ENCODE measurements around the gene DCXR.

Gene DCXR

GRCh38 chr17:82028246-82028645 lies 9.3 kb downstream of the DCXR start:
- DNase-seq (ENCODE audit: low read depth, low spot score) = no peak
- H3K27ac ChIP-seq = no peak overlapping the region

- H3K27ac ChIP-seq = no peak overlapping the region
- no peak for DNase-seq (ENCODE audit: low read depth, low spot score)
Measured at GRCh38 chr17:82025401-82026107, 11.9 kb downstream of the DCXR start.

DNA sequence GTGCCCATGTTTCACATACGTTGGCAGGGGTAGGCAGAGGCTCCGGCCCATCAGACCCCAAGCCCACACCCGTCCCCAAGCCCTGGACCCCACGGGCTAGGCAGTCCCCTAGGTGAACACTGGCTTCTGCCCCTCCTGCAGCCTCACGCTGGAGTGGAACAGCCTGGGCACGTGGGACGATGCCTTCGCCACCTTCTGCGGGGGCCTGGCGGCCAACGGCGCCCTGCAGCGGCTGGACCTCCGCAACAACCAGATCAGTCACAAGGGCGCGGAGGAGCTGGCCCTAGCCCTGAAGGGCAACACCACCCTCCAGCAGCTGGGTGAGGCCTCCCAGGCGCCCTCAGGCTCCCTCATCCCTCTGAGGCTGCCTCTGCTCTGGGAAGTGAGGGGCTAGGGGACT lies 12.6 kb downstream of the DCXR start:
- no peak for DNase-seq (ENCODE audit: low read depth, low spot score)
- H3K27ac ChIP-seq = no peak overlapping the region

- no peak overlapping the region for H3K27ac ChIP-seq
Measured at GRCh38 chr17:82023447-82024241, 13.9 kb downstream of the DCXR start.

DNA sequence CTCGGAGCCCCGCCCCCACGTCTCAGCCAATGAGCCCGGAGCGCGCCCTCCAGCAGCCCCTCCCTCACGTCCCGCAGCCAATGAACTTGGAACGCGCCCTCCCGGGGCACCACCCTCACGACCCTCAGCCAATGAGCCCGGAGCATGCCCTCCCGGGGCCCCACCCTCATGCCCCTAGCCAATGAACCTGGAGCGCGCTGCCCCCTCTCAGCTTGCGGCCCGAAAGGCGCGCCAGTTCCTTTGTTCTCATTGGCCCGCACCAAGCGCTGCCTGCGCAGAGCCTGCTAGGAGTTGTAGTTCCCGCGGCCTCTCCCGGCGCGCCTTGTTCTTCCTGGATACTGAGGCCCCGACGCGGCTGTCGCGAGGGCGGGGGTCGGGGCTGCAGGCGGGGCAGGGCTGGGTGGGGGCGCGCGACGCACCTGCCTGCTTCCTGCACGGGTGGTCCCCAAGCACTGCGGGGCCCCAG lies 14.5 kb downstream of the DCXR start, which contains the start of gene LRRC45:
TSS of gene LRRC45 (plus strand) at position 325 of the 466 bp plus-strand sequence. CDS start 339 bp downstream, outside the sequence.
- H3K27ac ChIP-seq = peak within 1 kb of the TSS; percentile 17

More at GRCh38 chr17:82023447-82024241, 13.9 kb downstream of the DCXR start:
- DNase-seq (ENCODE audit: low read depth, low spot score) = no peak

GRCh38 chr17:82022310-82022980 lies 15.1 kb downstream of the DCXR start, which contains the start of gene CENPX:
Gene CENPX (minus strand): TSS chr17:82022878. CDS start chr17:82022861, 17 bp downstream.
- DNase-seq (ENCODE audit: low read depth, low spot score) = no peak

More for the DNA sequence above, 14.5 kb downstream of the DCXR start, which contains the start of gene LRRC45:
- peak; percentile 97 for DNase-seq (ENCODE audit: low read depth, low spot score)

DNA sequence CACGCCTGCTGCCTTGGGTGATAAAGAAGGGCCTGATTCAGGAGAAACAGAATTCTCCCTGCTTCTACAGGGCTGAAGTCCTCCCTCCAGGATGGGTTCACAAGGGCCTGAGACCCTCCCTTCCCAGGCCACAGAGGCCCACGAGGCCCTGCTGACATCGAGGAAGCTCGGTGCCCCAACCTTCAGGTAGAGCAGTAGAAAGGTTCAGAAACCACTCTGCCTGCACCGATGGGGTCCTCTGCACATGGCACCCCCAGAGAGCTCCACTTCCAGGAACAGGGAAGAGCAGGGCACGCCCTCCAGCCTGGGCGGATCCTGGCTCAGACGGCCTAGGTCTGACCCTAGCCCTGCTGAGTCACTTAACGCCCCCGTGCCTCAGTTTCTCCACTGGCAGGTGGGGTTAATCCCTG lies 15.6 kb downstream of the DCXR start:
- H3K27ac ChIP-seq = peak overlapping the region; percentile 17
- no peak for DNase-seq (ENCODE audit: low read depth, low spot score)

More at GRCh38 chr17:82022310-82022980, 15.1 kb downstream of the DCXR start, which contains the start of gene CENPX:
- peak within 1 kb of the TSS; percentile 17 for H3K27ac ChIP-seq

DNA sequence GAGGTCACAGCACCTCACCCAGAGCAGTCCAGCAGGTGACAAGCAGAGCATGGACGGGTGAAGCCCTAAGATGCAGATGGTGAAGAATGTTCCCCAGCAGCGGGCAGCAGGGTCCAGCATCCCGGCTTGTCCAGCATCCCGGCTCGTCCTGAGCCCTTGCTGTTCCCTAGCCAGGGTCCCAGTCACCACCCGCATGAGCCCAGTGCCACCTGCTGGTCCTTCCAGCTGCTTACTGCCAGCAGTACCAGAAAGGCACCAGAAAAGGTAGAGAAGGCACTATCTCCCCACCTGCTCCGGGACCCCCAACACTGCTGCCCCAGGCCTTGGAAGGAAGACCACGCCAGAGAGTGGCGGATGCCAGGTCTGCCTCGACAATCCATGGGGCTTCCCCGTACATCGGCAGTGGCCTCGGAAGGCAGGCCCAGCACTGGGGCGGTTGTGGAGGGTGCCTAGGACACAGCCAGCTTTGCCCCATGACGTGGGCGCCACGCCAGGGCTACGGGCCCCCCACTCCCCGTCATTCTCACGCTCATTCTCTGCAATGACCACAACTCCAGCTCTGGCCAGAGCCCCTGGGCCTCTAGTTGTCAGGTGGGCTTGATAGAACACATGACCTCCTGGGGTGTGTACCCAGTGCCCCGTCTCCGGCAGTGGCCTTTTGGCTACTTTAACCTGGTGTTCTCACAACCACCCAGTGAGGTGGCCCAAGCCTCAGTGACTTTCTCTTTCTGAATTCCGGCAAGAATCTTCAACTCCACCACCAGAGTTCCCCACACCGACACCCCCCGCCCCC lies 16.2 kb downstream of the DCXR start:
- no peak for DNase-seq (ENCODE audit: low read depth, low spot score)
- peak overlapping the region; percentile 17 for H3K27ac ChIP-seq

- no peak for DNase-seq (ENCODE audit: low read depth, low spot score)
- no peak overlapping the region for H3K27ac ChIP-seq
Measured at GRCh38 chr17:82020572-82021106, 16.9 kb downstream of the DCXR start.

DNA sequence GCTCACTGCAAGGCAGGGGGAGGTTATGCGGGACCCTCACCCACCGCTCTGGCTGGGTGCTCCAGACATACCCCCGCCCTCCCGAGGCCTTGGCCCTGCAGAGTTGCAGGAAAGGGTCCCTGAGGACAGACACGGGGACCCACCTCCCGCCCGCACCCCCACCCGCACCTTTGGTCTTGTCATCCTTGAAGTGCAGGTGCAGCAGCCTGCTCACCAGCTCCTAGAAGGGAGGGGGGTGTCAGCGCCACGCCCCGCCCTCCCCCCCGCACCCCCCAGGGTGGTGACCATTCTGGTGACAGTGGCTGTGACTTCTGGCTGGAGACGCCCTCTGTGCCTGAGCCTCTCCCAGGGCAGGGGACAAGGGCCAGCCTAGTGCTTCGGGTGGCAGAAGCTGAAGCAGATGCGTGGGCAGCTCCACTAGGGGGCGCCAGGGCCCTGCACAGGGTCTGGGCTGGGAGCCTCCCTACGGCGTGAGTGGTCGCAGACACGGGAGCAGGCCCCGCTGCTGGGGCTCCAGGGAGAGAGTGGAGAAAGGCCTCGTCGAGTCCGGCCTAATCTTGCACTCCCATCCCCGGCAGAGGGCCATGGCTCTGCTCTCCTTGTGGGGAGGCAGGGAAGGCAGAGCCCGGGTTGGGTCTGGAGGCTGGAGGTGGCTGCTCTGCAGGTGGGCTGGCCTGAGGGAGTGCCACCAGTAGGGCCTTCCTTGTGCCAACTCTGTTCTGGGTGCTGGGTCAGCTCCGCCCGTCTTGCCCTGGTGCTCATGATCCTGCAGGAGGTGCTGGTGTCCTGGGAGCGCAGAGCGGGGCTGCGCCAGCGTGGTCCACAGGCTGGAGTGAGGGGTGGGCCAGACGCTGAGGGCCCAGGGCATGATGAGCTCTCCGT lies 17.6 kb downstream of the DCXR start:
- no peak for DNase-seq (ENCODE audit: low read depth, low spot score)
- H3K27ac ChIP-seq = no peak overlapping the region

DNA sequence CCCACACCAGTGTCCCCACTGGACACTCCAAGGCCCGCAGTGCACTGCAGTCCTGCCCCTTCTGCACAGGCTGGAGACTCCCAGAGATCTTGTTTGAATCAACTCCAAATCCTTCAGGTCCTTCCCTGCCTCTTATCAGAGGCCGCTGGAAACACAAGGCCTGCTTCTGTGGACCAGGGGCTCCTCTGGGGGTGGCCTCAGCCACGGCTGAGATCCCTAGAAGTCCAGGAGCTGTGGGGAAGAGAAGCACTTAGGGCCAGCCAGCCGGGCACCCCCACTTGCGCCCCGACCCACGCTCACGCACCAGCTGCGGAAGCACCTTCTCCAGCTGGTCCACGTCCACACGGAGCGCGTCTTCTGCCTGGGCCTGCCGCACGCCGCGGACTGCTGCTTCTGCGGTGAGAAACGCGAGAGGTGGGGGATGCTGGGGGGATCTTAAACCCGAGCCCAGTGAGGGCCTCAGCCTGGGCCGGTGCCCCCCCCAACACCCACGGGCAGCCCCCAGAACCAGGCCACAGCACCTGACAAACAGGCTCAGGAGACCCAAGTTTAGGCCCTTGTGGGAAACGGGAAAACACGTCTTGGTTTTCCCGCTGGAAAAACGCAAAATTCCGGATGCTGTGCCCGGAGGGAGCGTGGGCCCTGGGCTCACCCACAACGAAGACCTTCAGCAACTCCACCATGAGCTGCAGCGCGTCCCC lies 18.4 kb downstream of the DCXR start:
- H3K27ac ChIP-seq = no peak overlapping the region
- DNase-seq (ENCODE audit: low read depth, low spot score) = no peak

GRCh38 chr17:82018152-82018988 lies 19.1 kb downstream of the DCXR start:
- no peak overlapping the region for H3K27ac ChIP-seq
- no peak for DNase-seq (ENCODE audit: low read depth, low spot score)

DNA sequence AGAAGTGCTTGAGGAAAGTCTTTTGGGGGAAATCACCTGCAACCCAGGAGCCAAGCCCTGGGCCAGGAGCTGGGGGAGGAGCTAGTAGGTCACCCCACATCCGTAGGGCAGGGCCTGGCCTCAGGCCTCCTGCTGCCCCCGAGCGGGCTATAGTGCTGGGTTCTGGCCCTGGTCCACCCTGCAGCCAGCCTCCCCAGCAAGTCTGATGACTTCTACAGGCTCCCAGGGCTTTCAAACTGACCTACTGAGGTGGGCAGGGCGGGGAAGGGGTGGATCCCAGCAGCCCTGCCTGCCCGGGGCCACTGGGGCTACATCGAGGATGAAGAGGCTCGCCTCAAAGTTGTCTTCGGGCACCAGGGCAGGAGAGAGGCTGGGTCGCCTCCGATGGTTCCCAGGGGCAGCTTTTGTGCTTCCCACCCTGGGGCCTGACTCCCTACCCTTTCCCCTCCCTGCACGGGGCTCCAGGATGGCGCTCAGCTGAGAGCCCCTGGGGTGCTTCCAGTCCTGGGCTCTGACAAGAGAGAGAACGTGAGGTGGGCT lies 19.8 kb downstream of the DCXR start:
- DNase-seq (ENCODE audit: low read depth, low spot score) = no peak
- H3K27ac ChIP-seq = no peak overlapping the region

DNA sequence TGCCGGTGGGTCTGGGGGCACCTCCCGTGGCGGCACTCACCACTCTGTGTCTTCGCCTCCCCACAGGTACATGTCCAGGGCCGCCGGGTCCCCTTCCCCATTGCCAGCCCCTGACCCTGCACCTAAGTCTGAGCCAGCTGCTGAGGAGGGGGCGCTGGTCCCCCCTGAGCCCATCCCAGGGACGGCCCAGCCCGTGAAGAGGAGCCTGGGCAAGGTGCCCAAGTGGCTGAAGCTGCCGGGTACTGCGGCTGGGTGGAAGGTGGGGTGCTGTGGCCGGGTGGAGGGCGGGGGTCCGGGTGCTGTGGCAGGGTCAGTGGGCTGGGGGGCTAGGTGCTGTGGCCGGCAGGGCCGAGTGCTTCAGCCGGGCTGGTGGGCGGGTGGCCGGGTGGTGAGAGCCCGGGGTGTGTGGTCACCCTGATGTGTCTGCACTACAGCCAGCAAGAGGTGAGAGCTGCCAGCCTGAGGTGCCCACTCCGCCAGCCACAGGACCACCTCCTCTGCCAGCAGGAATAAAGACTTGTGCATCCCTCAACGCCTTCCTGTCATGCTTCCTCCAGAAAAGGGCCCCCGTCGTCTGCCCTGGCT lies 20.5 kb downstream of the DCXR start:
- DNase-seq (ENCODE audit: low read depth, low spot score) = no peak
- no peak overlapping the region for H3K27ac ChIP-seq

GRCh38 chr17:82016061-82016874 lies 21.2 kb downstream of the DCXR start:
- H3K27ac ChIP-seq = no peak overlapping the region
- DNase-seq (ENCODE audit: low read depth, low spot score) = no peak
